OCI-LY1 (cell line): Measurements from ENCODE around the gene KLHL29.

Source experiments
- H2AFZ ChIP-seq: fragments of 200-600 bp; sonication (generic), shearing (Covaris generic); 2 replicates; pipeline ENCODE4 v1.6.0; 2014; ENCODE audit warnings: antibody characterized with exemption, mild to moderate bottlenecking, low read length
- H3F3A ChIP-seq: fragments of 200-600 bp; sonication (generic), shearing (Covaris generic); 2 replicates; pipeline ENCODE4 v1.6.0; 2014; ENCODE audit warnings: mild to moderate bottlenecking, antibody characterized with exemption, low read length, moderate library complexity; ENCODE audit not compliant: insufficient read depth
- H3K27ac ChIP-seq: fragments of 200-600 bp; sonication (generic); 2 replicates; pipeline ENCODE4 v1.5.1; 2014; ENCODE audit warnings: low read length, mixed run types, mild to moderate bottlenecking, low read depth; ENCODE audit not compliant: poor library complexity, severe bottlenecking
- H3K27me3 ChIP-seq: fragments of 200-600 bp; sonication (generic); 2 replicates; pipeline ENCODE4 v1.6.0; 2014; ENCODE audit warnings: antibody characterized with exemption, mild to moderate bottlenecking, low read length, moderate library complexity; ENCODE audit not compliant: insufficient read depth
- H3K36me3 ChIP-seq: fragments of 200-600 bp; sonication (generic); 2 replicates; pipeline ENCODE4 v1.6.1; 2014; ENCODE audit warnings: mild to moderate bottlenecking, antibody characterized with exemption, low read length, moderate library complexity, mixed read lengths; ENCODE audit not compliant: insufficient read depth
- H3K4me1 ChIP-seq: fragments of 200-600 bp; sonication (generic); 2 replicates; pipeline ENCODE4 v1.5.1; 2014; ENCODE audit warnings: mild to moderate bottlenecking, low read length, moderate library complexity; ENCODE audit not compliant: insufficient read depth, severe bottlenecking
- H3K4me2 ChIP-seq: fragments of 200-600 bp; sonication (generic), shearing (Covaris generic); 2 replicates; pipeline ENCODE4 v1.6.1; 2014; ENCODE audit warnings: low read length
- H3K4me3 ChIP-seq: fragments of 200-600 bp; sonication (generic); 2 replicates; pipeline ENCODE4 v1.5.1; 2014; ENCODE audit warnings: low read length, low read depth, mild to moderate bottlenecking, mixed read lengths; ENCODE audit not compliant: poor library complexity, severe bottlenecking
- H3K79me2 ChIP-seq: fragments of 200-600 bp; shearing (Covaris generic); 2 replicates; pipeline ENCODE4 v1.6.1; 2016; ENCODE audit warnings: mixed run types, low read length, mixed read lengths; ENCODE audit not compliant: insufficient read depth
- H3K9ac ChIP-seq: fragments of 200-600 bp; sonication (generic), shearing (Covaris generic); 2 replicates; pipeline ENCODE4 v1.6.1; 2014; ENCODE audit warnings: mild to moderate bottlenecking, low read length, mixed read lengths
- H3K9me2 ChIP-seq: fragments of 200-600 bp; sonication (generic), shearing (Covaris generic); 2 replicates; pipeline ENCODE4 v1.6.1; 2014; ENCODE audit warnings: low read depth, mild to moderate bottlenecking, low read length, mixed read lengths
- H3K9me3 ChIP-seq: fragments of 200-600 bp; shearing (Covaris generic); 2 replicates; pipeline ENCODE4 v1.6.1; 2014; ENCODE audit warnings: low read length, mixed read lengths
- H4K20me1 ChIP-seq: fragments of 200-600 bp; sonication (generic), shearing (Covaris generic); 2 replicates; pipeline ENCODE4 v1.6.0; 2016; ENCODE audit warnings: mild to moderate bottlenecking, low read length; ENCODE audit not compliant: insufficient read depth
- CTCF ChIP-seq: fragments of 200-600 bp; sonication (generic), shearing (Covaris generic); IDR thresholded peaks from 2 replicates; pipeline ENCODE4 v1.5.1; 2017; ENCODE audit warnings: mild to moderate bottlenecking, antibody characterized with exemption, low read length, moderate library complexity, mixed read lengths
- EZH2 ChIP-seq: fragments of 200-600 bp; sonication (generic), shearing (Covaris generic); IDR thresholded peaks from 2 replicates; pipeline ENCODE4 v1.8.0; 2017; ENCODE audit warnings: borderline replicate concordance, mixed run types, mild to moderate bottlenecking, antibody characterized with exemption, low read length, moderate library complexity, mixed read lengths

The KLHL29 gene

GRCh38 chr2:23520256-23520655, 135.3 kb downstream of the KLHL29 start:
- H3F3A ChIP-seq: no peaks in the 10 kb centered on the region
- H4K20me1 ChIP-seq: no peaks in the 10 kb centered on the region
- H3K4me3 ChIP-seq: no peak overlapping the region
- no peak overlapping the region for H3K27ac ChIP-seq
- no peaks in the 10 kb centered on the region for H3K36me3 ChIP-seq
- no peaks in the 10 kb centered on the region; the same call in 1 of the 2 replicates for H3K27me3 ChIP-seq
- H3K9me3 ChIP-seq: no peaks in the 10 kb centered on the region
- no peak overlapping the region for H3K4me2 ChIP-seq
- no peaks in the 10 kb centered on the region for H3K79me2 ChIP-seq
- H3K4me1 ChIP-seq: no peaks in the 10 kb centered on the region
- H3K9me2 ChIP-seq: no peaks in the 10 kb centered on the region
- TF ChIP-seq CTCF (no peak), EZH2 (no peak)
- no peak overlapping the region for H2AFZ ChIP-seq
- no peak overlapping the region for H3K9ac ChIP-seq

DNA sequence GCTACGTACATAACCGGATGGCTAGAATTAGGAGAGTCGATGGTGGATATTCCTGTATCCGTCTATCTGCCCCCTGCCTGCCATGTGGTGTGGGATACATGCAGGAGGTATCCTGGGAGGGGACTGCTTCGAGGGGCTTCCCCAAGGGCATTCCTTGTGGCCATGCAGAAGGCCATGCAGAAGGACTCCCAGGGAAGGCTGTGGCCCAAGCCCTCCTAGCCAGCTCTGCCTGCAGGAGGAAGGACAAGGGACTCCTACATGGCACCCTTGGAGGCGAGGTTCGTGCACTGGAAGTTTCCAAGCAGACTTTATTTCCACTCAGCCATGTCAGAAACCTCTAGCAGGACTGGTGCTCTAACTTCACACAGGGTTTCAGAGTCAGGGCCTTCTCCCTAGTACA, 136.1 kb downstream of the KLHL29 start:
- Histone ChIP-seq H3K27me3 (no peaks in the 10 kb centered on the region; the same call in 1 of the 2 replicates), H4K20me1 (no peaks in the 10 kb centered on the region), H3K4me3 (no peak overlapping the region), H3K4me2 (no peak overlapping the region), H3K9me3 (no peaks in the 10 kb centered on the region), H3K27ac (no peak overlapping the region), H3K4me1 (no peaks in the 10 kb centered on the region), H3K9ac (no peak overlapping the region), H2AFZ (no peak overlapping the region), H3K36me3 (no peaks in the 10 kb centered on the region), H3K9me2 (no peaks in the 10 kb centered on the region), H3K79me2 (no peaks in the 10 kb centered on the region), H3F3A (no peaks in the 10 kb centered on the region)
- TF ChIP-seq EZH2 (no peak), CTCF (no peak)

DNA sequence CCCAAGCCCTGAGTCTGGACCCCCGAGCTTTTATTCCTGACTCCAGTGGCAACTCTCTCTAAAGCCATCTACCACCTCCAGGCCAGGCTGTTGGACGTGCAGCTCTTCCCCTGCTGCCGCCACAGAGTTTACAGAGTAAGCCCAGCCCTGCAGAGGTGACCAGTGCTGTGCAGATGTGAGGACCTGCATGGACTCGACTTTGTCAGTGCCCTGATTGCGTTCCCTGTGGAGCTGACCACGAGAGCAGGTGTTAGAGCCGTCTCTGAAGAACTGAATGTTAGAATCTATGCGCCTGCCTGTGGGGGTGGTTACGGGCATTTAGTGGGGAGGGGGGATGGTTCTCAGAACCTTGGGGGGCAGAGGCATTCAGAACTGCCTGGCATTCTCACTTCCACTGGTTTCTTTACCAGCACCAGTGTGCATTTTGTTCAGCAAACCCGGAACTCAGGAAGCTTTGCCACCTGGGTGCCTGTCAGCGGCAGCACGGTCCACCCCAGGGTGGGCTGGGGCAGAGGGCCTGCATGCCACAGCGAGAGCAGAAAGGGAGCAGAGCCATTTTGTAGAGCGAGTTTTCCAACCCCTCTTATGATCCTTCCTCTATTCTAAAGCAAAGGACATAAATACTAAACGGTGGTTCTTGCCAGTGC, 137.9 kb downstream of the KLHL29 start:
- no peak overlapping the region for H3K9ac ChIP-seq
- H3K36me3 ChIP-seq: no peaks in the 10 kb centered on the region
- no peak for TF ChIP-seq CTCF
- TF ChIP-seq EZH2: no peak
- no peaks in the 10 kb centered on the region; the same call in 1 of the 2 replicates for H3K27me3 ChIP-seq
- no peak overlapping the region for H2AFZ ChIP-seq
- no peak overlapping the region for H3K27ac ChIP-seq
- no peaks in the 10 kb centered on the region for H3K4me1 ChIP-seq
- no peak overlapping the region for H3K4me2 ChIP-seq
- no peaks in the 10 kb centered on the region for H3F3A ChIP-seq
- H3K9me2 ChIP-seq: no peaks in the 10 kb centered on the region
- H4K20me1 ChIP-seq: no peaks in the 10 kb centered on the region
- no peaks in the 10 kb centered on the region for H3K79me2 ChIP-seq
- H3K4me3 ChIP-seq: no peak overlapping the region
- H3K9me3 ChIP-seq: no peaks in the 10 kb centered on the region
